ELF-1 (cell line): Measurements from ENCODE around the gene SGTA.

ENCODE experiments used
- DNase-seq: peaks from one replicate; pipeline ENCODE4 v3.0.0-alpha.2; 2016; ENCODE audit warnings: low read depth, low spot score

SGTA gene, protein sequence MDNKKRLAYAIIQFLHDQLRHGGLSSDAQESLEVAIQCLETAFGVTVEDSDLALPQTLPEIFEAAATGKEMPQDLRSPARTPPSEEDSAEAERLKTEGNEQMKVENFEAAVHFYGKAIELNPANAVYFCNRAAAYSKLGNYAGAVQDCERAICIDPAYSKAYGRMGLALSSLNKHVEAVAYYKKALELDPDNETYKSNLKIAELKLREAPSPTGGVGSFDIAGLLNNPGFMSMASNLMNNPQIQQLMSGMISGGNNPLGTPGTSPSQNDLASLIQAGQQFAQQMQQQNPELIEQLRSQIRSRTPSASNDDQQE

DNA sequence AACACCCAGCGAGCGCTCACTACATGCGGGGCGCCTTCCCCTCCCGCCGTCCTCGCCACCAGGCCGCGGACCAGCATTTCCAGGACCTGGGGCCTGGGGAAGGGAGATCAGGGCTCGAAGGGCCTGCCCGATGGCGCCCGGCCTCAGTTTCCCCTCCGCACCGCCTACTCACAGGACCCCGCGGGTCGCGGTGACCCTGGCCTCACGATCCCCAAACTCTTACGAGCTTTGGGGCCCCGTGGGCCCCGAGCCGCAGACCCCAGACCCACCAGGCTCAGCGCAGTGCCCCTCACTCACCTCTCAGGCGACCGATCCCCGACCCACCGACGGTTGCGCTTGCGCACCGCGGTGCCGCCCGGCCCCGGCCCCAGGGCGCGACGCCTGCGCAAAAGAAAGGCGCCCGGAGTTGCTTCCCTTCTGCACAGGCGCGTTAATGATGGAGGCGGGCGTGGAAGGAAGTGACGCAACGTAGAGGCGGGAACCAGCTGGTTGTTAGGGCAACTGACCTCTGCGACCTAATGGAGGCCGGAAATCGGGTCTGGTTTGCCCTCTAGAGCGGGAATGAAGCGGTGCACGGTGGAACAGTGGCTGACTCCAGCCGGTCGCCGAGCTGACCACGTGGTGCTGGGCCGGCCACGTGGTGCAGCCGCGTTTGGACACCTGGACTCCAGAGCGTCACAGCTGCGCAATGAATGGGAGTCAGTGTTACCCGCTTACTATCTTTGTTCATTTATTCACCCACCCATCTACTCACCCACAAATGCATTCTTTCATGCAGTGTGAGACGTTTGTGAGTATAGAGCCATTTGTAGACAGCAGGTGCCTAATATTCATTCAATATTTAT, at the start of gene SGTA:
Gene SGTA, minus strand, starts transcription at position 338 of the 845 bp plus-strand sequence. CDS start 14,205 bp downstream, outside the sequence.
- DNase-seq, result peak; percentile 100

DNA sequence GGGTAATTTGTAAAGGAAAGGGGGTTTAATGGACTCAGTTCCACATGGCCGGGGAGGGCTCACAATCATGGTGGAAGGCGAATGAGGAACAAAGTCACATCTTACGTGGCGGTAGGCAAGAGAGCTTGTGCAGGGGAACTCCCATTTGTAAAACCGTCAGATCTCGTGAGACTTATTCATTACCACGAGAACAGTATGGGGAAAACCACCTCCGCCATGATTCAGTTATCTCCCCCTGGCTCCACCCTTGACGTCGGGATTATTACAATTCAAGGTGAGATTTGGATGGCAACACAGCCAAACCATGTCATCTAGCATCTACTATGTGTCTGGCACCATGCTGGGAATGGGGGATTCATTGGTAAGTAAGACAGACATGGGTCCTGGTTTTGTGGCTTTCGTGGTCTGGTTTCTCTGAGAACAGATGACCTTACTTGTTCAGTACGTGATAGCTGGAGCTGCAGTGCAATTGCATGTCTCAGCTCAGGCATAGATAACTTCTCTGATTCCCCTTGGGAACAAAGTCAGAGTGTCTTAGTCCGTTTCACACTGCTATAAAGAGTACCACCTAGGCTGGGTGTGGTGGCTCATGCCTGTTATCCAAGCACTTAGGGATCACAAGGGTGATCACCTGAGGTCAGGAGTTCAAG, 44.9 kb upstream of the SGTA start:
- DNase-seq, result no peak

DNA sequence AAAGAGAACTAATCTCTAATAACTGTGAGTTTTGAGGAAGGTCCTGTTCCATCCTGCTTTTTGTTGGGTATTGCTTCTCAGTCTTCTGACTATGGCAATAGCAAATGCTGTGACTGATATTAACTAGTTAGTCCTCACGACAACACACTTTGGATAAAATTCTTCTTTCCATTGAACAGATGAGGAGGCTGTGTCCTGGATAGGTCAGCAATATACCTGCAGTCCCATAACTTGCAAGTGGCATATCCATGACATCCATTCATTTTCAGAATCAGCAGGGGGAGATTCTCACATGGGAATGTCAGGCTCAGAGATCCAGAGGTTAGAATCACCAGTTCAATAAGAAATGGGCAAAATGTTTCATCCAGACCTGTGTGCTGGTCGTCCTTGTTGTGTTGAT, 43.9 kb upstream of the SGTA start:
- DNase-seq, result no peak

DNA sequence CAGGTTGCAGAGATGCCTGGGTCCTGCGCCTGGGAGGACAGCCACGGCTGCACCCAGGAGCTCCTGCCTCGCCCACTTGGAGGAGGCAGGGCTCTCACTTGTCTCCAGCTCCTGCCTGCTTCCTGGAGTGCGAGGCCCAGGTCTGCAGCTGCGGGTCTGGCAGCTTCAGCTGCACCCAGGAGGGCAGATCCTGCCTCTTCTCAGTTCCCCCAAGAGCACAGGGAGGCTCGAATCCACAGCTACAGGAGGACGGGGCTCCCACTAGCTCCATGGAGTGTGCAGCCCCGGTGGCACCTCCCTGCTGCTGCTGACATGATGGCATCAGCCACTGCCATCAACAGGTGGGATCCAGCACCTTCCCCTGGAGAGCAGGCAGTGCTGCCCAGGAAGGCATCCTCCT, 41.1 kb upstream of the SGTA start:
- DNase-seq, result no peak

DNA sequence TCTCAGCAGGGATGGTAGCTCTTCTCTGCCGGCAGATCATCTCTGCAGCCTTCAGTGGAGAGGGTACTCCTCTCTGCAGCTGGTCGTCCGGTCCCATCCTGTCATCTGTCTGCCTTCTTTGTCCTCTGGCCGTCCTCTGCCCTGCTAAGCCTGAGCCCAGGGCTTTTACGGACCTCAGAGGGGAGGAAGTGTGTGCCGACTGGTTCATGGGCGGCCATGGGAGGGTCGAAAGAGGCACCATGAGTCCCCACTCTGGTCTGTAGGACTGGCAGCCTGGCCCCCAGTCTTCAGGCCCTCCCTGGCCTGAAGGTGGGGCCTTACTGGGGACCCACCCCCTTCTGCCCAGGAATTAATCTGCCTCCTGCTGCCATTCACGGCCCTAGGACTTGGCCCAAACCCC, 40.6 kb upstream of the SGTA start:
- no peak for DNase-seq

DNA sequence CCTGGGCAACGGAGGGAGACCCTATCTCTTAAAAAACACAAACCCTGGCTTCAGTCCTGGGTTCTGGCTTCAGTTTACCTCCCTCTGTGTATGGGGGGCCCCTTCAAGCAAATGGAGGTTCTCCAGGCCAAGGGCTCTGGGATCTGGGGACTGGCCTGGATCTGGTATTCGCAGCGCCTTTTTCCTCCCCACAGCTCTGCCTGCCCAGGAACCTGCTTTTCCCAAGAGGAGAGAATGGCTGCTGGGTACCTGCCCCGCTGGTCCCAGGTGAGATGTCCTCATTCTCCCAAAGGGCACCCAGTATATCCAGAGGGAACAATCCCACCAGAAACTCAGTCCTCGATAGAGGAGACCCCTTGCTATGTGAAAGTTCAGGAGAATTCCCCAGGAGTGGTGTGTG, 39.8 kb upstream of the SGTA start:
- no peak for DNase-seq

DNA sequence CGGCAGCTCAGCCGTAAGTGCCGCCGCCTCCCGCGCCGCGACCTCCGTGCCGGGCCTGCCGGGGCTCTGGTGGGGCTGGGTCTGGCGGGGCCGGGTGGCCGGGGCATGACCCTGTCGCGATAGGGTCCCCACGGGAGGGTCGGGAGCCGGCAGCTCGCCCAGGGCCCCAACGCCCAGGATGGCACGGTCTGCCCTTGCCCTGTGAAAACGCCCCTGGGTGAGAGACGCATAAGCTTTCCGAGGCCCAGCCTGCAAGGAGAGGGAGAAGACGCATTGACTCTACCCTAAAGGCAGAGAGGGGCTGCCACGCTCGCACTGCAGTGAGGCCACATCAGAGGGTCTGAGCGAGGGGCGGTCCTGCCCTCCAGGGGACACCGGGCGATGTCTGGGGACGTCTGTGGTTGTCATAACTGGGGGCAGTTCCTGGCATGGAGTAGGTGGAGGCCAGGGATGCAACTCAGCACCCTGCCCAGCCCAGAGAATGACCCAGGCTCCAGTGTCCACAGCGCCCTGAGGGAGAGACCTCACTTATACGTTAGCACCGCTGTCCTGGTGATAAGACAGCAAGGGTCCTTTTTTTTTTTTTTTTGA, 37.1 kb upstream of the SGTA start:
- peak; percentile 44 for DNase-seq

DNA sequence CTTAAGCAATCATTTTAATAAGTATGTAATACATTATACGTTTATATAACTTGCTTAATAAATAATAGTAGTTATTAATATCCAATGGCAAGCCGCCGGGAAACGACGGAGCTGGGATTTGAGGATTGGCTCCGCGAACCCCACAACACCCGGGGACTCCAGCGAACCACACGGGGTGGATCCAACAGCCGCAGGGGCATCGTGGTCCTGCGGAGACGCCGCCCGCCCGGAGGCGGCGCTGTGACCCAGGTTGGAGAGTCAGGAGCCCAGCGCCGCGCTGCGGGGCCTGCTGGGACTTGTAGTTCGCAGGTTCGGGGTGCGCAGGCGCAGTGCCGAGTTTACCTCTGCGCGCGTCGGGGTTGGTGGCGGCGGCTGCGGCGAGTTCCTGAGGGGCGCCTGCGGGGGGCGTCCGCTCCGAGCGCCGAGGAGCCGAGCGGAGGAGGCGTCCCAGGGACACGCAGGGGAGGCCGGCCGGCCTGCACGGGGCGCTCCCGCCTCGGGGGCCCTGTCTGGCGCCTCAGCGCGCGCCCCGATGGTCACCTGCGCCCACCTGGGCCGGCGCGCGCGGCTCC, 36.6 kb upstream of the SGTA start, which contains the start of gene ZNF554:
Gene ZNF554, plus strand, starts transcription at position 329 of the 572 bp plus-strand sequence. Its CDS starts 204 bp downstream, at position 533.
- peak; percentile 98 for DNase-seq

DNA sequence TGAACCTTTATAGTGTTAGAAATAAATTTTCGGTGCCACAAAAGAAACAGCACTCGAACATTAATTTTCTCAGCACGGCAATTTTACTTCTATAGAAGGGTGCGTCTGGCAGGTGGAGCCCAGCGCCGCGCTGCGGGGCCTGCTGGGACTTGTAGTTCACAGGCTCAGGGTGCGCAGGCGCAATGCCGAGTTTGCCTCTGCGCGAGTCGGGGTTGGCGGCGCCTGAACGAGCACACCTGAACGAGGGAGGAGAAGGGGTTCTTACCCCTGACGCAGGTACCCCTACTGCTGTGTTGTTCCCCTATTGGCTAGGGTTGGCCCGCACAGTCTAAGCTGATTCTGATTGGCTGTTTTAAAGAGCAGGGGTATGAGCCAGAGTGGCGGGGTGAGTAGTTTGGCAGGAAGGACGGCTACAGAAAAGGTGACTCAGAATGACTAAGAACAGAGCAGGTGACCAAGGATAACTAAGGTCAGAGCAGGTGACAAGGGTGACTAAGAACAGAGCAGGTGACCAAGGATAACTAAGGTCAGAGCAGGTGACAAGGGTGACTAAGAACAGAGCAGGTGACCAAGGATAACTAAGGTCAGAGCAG, 34.3 kb upstream of the SGTA start:
- peak; percentile 19 for DNase-seq

DNA sequence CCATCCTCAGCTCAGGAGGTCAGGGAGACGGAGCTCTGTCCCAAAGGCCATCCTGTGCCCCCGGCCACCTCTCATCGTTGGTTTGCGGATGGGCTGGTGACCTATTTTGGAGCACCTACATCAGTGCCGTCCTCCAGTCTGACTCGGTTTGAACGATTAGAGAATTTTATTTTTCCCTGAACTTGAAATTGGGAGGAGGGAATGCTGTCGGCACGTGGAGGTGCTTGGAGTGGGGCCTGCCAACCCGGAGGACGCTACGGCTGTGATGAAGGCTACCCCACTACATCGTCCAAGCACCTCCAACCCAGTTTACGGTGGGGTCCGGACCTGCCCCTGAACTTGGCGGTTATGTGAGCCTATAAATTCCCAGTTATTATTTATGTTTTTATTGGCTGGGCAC, 33.6 kb upstream of the SGTA start:
- no peak for DNase-seq

DNA sequence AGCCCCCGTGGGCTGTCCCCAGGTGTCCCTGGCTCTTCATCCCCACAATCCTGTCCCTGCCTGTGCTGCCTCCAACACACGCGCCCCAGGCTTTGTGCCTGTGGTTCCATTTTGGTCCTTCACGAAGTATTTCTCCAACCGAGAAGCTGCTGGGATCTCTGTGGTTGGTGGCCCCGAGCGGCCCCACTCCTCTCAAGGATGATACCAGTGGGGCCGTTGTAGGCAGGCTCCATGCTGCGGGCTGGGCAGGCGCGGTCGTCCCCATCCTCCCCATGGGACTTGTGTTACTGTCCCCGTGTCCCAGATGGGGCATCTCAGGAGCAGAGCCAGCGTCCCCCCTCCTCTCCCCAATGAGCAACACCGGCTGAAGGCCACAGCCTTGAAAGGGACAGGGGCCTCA, 32.9 kb upstream of the SGTA start:
- DNase-seq, result no peak

DNA sequence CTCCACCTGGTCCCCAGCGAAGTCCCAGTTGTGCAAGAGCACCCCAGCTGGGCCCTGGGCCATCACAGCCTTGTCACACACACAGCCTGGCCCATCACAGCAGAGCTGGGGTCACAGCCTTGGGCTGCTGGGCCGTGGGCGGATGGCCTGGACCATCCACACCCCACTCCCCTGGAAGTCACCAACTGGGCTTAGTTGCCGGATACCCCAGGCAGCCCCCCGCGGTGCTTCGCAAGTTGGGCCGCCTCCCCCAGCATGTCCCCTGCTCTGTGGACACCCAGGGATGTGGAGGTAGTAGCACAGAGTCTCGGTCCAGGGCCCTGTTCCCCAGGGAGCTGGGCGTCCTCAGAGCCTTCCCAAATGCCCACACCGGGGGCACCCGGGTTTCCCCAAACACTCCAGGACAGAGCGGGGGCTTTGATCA, 32.1 kb upstream of the SGTA start:
- no peak for DNase-seq

DNA sequence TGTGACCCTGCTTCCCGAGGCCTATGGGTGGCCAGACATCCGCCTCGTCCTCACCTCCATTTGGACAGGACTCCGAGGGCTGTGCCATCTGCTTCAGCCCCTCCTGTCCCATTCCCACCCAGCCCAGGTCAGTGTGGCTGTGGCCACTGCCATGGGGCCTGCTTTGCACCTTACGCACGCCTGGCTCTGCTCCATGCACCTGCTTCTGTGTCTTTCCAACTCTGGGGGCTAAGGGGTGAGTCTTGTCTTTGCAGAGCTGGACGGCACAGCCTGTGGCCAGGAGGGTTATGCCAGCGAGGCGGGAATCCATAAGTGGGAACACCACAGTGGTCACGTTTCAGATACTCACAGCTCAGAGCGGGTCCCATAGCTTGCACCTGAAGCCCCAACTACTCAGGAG, 31.4 kb upstream of the SGTA start:
- DNase-seq, result no peak

DNA sequence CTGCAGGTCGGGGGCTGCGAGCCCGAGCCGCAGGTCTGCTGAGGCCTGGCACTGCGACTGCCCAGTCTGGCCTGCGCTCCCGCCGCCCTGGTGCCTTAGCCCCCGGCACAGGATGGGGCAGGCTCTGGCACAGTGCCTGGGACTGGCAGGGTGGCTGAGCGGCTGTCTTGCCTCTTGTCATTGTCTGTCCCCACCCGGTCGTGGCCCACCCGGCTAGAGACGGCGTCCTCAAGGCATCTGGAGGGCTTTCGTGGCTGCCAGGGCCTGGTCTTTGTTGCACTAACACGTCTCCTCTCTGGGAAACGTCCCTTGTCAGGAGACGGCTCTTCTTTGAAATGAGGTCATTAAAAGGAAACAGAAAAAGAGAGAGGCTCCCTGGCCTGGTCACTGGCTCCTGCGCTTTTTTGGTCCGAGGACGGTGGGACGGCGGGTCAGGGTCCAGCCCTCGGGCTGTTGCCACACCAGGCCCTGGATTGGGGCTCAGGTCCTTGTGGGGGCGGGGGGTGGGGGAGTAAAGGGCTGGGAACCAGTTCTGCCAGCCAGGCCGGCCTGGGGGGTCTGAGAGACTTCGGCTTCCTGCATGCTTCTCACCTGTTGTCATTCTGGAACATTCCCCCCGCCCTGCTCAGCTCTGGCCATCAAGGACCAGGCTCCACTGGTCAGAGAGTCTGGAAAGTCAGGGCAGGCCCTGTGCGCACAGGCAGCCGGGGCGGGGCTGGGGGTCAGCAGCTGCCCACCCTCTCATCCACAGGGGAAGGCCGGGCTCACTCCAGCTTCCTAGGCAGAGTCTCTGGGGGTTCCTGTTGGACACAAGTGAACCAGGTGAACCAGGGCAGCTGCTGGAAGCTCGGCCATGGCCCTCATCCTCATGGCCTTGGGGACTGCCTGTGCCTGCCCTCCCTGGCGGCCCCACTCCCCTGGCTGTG, 30.4 kb upstream of the SGTA start:
- DNase-seq, result peak; percentile 69

DNA sequence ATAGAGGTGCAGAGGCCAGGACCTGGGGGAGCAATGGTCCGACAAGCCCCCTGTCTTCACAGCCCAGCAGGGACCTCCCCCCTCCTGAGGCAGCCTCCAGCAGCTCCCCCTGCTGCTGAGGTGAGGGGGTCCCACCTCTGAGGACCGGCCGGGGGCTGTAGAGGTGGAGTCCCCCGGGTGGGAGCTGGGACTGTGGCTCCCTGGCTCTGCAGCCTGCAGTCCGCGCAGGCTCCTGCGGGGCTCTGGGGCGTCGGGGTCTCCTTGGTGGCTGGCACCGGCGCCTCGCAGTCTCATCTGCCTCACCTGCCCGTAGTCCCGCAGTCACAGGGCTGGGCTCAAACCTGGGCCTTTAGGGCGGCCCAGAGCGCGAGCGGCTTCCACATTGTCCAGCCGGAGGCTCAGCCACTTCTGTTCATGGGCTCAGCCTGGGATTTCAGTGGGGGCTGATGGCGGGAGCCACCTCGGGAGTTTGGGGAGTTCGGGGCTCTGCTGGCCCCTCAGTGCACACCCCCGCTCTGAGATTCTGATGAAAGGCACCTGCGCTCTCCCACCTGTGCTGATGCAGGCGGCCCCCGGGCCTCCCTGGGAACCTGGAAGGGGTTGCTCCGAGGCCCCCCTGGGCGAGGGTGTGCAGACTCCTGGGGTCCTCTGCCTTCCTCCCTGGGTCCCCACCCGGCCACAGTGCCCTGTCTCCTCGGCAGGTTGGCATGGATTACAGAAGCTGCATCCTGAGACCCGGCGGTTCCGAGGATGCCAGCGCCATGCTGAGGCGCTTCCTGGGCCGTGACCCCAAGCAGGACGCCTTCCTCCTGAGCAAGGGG, 29.6 kb upstream of the SGTA start:
- no peak for DNase-seq

DNA sequence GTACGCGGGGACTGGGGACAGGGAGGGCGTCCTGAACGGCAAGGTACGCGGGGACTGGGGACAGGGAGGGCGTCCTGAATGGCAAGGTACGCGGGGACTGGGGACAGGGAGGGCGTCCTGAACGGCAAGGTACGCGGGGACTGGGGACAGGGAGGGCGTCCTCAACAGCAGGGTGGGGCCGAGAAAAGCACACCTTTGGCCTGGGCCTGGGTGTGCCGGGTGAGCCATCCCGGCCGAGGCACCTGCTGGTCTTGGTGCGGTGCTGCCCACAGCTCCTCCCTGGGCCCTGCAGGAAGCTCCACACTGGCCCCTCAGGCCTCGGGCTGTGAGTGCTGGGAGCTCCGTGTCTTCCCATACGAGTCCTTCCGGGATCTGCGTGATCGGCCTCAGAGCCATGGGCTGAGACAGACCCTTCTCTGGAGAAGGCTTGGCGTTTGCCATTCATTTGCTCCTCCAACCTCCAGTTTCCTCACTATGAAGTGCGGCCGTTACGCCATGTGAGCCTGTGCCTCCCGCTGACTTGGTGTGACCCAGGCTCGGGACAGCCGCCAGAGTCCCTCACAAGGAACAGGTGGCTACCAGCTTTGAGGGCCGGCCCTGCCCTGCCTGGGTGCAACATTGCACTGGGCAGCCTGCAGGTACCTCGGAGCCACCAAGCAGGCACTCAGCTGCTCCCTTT, 28.8 kb upstream of the SGTA start:
- DNase-seq, result no peak

DNA sequence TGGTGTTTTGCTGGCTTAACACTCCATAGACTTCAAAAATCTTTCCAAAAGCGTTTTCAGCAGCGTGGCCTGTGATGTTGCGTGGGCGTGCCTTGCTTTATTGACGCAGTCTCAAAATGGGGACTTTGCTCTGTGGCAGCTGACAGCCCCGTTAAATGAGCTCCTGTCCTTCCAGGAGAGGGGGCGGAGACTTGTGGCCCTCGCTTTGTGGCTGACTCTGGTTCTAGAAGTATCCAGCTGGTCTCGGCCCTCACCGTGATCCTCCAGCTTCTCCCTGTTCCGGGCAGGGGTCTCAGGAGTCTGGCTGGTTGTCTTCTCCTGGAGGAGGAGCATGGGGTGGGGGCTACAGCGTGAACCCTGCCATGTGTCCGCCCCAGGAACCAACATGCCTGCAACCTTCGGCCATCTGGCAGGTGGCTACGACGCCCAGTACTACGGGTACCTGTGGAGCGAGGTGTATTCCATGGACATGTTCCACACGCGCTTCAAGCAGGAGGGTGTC, 28.2 kb upstream of the SGTA start:
- no peak for DNase-seq
